Choroid plexus epithelial cell (primary cell): Measurements from ENCODE around the gene ATL1.

Source experiments
- DNase-seq: peaks from one replicate; pipeline ENCODE4 v3.0.0-alpha.2; 2010; ENCODE audit warnings: low read depth
- H3K4me3 ChIP-seq: 2 replicates; pipeline ENCODE4 v1.5.1; 2011; ENCODE audit warnings: low read depth, mild to moderate bottlenecking, control low read depth, low read length, moderate library complexity
- TF ChIP-seq, protein P1 (sequence below): conservative IDR thresholded peaks from 2 replicates; pipeline ENCODE4 v1.5.1; 2011; ENCODE audit warnings: low read depth, mild to moderate bottlenecking, control low read depth, inconsistent platforms, low read length, moderate library complexity

The ATL1 gene

DNA sequence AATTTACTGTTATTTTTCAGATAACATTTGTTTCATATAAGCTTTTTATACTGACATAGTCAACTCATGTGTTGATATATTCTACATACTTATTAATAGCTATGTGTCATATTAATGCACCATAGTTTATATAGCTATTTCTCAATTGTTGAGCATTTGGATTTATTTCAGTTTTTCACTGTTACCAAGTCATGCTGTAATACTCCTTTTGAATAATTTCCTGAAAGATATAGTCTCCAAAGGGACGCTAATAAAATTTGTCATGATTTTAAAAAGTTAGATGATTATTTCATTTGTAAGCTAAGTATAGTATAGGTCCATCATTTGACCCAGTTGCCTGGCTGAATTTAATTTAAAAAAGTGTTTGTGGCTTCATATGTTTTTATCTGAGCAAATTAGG lies 47.8 kb downstream of the ATL1 start:
- TF ChIP-seq, protein P1, sequence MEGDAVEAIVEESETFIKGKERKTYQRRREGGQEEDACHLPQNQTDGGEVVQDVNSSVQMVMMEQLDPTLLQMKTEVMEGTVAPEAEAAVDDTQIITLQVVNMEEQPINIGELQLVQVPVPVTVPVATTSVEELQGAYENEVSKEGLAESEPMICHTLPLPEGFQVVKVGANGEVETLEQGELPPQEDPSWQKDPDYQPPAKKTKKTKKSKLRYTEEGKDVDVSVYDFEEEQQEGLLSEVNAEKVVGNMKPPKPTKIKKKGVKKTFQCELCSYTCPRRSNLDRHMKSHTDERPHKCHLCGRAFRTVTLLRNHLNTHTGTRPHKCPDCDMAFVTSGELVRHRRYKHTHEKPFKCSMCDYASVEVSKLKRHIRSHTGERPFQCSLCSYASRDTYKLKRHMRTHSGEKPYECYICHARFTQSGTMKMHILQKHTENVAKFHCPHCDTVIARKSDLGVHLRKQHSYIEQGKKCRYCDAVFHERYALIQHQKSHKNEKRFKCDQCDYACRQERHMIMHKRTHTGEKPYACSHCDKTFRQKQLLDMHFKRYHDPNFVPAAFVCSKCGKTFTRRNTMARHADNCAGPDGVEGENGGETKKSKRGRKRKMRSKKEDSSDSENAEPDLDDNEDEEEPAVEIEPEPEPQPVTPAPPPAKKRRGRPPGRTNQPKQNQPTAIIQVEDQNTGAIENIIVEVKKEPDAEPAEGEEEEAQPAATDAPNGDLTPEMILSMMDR: no peak
- H3K4me3 ChIP-seq: no peak overlapping the region
- no peak for DNase-seq

DNA sequence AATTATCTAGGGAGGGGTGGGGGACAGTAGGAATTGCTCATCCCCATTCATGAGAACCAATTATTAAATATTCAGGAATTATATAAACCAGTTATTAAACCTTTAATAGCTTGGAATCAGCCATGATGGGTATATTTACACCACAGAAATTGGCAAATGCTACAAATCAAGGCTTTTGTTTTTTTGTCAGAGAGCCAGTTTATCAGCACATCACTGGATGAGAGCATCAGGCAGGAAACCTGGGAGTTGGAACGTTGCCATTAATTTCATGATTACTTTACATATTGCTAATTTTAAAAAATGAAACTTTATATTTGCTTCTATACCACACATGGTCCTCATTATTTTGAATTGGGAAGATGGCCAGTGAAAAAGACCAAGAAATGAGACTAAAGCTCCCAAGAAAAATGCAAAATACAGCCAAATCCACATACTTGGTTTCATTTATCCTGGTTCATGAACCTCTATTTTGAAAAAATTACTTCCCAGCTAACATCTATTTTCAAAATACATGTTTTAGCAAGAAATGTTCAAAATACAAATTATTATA lies 48.4 kb downstream of the ATL1 start:
- TF ChIP-seq, protein P1: no peak
- DNase-seq: no peak
- no peak overlapping the region for H3K4me3 ChIP-seq

DNA sequence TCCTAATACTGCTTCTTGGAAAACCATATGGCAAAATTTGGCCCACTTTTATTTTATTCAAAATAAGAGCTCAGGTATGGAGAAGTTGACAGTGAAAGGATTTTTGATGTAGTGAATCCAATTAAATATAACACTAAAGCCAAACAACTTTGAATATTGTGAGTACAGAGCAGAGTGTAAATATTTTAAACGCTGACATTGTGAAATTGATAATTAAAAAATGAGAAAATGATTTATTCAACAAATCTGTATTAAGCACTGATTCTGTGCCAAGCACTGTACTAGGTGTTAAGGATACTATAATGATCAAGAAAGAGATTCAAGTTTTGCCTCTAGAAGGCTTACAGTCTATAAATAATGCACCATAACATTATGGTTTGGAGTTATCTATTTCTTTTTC lies 50.5 kb downstream of the ATL1 start:
- H3K4me3 ChIP-seq: no peak overlapping the region
- DNase-seq: no peak
- TF ChIP-seq, protein P1: no peak

DNA sequence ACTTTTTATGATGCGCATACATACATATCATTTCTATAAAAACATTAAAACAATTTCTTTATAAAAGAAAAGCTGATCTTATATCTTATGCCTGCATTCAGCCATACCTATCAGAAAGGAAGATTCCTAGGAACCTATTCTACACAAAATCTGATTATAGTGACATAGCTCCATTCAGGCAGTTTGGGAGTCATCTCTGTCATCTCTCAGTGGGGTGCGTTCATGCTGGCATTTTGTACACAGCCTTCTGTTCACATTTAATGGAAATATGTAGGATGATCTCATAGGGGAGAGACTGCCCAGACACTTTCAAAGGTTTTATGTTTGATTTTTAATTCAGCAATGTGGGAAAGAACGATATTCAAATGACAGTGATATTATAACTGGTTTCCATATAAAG lies 52.9 kb downstream of the ATL1 start:
- no peak for DNase-seq
- TF ChIP-seq, protein P1: no peak
- H3K4me3 ChIP-seq: no peak overlapping the region

DNA sequence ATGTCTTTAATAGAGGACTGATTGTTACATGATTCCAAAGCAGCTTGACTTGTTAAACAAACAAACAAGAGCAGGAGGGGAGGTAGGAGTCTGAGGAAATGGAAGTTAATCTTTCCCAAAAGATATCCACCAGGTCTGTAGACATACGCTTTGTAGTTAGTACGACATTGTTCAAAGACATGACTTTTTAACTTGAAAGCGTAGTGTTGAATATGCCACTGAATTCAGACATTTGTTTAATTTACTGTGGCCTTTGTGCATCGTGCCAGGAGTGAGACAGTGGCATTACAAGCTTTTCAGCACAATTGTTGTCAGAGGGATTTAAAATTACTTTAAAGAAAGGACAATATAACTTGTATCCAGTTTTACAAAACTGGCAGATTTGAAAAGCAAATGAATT lies 55.1 kb downstream of the ATL1 start:
- no peak overlapping the region for H3K4me3 ChIP-seq
- TF ChIP-seq, protein P1: no peak
- no peak for DNase-seq

DNA sequence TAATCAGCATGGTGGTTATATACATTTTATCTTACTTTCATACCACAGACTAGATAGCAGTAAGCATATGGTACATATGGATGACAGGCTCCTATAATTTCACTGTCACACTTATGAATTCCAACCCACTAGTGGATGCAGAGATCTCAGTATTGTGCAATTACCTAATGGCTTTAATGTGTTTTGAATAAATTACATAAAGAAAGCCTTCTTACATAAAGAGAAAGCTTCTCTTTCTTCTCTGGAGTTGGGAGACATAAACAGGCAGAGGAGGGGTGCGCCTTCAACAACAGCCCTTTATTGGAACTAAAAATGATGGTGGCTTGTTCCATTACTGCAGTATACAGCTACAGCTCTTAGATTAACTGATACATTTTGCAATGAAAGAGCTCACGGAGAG lies 55.6 kb downstream of the ATL1 start:
- H3K4me3 ChIP-seq: no peak overlapping the region
- TF ChIP-seq, protein P1: no peak
- DNase-seq: no peak

DNA sequence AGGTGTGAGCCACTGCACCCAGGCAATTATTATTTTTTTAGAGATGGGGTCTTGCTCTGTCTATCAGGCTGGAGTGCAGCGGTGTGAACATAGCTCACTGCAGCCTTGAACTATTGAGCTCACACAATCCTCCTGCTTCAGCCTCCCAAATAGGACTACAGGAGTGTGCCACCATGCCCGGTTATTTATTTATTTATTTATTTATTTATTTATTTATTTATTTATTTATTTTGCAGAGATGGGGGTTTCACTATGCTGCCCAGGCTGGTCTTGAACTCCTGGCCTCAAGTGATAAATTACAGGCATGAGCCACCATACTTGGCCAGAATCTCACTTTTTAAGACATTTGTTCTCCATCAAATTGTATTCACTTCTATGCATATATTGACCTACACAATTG lies 56.3 kb downstream of the ATL1 start:
- no peak for DNase-seq
- TF ChIP-seq, protein P1: no peak
- H3K4me3 ChIP-seq: no peak overlapping the region
